Measurements from ENCODE around the gene MLLT6.

Gene MLLT6

DNA sequence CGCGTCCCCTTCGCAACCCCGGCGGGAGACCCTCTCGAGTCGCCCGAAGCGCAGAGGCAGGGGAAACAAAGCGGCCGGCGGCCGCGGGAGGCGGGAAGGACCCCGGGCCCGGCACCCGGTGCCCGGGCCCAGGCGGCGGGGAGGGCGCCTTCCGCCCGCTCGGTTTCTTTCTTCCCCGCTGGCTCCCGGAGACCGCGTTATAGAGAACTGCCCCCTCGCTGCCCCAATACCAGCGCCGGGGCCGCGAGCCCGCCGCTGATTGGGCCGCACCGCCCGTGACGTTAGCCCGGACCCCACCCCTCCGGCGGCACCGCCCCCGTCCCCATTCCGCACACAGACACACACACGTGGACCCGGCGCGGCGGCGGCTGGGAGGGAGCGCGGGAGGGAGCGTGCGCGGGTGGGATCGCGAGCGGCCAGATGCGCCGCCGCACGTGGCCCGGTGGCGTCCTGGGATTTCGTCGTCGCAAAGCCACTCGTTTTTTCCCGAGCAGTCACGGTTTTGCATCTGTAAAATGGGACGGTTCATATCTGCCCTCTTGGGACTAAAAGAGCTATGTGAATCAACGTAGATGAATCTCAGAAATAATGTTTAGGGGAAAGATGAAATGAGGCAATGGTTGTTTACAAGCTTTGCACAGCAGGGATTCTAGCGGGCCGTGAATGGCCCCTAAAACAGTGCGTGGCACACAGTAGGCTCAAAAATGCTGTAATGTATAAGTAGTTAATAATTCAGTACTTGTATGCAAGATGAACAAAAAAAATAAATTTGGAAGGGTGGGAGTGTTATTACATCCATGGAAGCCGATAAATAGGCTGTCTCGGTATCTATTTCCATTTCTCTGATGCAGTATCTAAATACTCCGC lies 30.1 kb upstream of the MLLT6 start, which contains the start of gene EPOP:
Gene EPOP, minus strand, starts transcription at position 209 of the 867 bp plus-strand sequence. CDS start 462 bp downstream, outside the sequence.
- DNase-seq (ENCODE audit: low spot score), result peak; percentile 96

DNA sequence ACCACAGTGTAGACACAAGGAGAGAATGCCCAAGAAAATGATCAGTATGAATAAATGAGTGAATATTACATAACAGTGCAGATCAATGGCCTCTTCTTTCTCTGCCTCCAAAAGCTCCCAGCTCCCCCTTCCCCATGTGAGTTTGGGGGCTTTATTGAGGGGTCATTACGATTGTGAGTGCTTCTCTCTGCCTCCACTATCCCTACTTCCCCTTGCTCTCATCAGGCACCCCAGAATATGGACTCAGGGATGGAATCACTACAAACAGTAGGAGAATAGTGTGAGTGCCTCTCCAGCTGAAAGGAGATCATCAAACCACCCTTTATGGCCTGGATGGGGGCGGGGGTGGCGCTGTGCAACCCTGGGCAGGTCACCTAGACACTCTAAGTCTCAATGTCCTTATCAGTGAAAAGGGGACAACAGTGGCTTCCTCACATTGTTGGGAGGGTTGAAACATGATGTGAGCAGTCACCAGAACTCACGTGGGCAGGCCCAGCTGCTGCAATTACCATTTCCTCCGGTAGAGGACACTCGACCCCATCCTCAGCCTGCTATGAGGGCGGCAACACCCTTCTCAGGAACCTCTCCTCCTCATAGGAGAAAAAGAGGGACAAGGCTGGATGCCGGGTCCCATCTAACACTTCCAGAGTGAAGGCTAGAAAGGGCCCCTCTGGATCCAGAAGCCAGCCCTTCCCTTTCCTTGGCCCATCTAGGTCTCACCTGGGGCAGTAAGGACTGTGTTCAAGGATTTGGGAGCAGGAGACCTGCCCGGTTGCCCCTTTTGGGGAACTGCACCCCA lies 28.2 kb upstream of the MLLT6 start:
- peak; percentile 94 for DNase-seq (ENCODE audit: low spot score)

DNA sequence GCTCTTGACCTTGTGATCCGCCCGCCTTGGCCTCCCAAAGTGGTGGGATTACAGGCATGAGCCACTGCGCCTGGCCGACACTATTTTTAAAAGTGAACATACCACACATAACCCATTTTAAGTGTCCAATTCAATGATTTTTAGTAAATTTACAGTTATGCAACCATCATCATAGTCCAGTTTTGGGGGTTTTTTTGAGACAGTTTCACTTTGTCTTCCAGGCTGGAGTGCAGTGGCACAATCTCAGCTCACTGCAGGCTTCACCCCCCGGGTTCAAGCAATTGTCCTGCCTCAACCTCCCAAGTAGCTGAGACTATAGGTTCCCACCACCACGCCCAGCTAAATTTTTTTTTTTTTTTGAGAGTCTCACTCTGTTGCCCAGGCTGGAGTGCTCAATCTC lies 27.3 kb upstream of the MLLT6 start:
- no peak for DNase-seq (ENCODE audit: low spot score)

DNA sequence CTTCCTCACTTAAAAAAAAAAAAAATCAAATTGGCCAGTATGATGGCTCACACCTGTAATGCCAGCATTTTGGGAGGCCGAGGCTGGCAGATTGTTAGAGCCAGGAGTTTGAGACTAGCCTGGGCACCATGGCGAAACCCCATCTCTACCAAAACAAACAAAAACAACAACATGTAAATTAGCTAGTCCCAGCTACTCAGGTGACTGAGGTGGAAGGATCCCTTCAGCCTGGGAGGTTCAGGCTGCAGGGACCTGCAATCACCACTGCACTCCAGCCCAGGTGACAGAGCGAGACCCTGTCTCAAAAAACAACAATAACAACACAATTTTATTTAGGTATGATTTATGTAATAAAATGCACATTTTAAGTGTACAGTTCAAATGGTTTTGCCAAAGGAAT lies 24.0 kb upstream of the MLLT6 start:
- no peak for DNase-seq (ENCODE audit: low spot score)

DNA sequence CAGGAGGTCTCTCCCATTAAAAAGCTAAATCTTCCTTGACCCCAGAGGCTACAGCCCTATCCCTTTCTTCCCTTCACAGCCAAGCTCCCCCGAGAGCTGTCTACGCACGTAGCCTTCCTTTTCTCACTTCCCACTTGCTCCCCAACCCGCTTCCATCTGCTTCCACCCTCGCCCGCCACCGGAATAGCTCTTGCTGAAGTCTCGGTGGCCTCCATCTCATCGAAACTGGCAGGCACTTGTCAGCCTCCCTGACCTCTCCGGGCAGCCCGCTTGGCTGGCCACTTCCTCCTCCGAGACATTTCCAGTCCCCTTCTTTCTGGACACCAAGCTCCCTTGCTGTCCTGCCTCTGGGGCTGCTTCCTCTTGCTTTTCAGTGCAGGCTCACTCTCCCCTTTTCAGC lies 19.6 kb upstream of the MLLT6 start:
- no peak for DNase-seq (ENCODE audit: low spot score)

DNA sequence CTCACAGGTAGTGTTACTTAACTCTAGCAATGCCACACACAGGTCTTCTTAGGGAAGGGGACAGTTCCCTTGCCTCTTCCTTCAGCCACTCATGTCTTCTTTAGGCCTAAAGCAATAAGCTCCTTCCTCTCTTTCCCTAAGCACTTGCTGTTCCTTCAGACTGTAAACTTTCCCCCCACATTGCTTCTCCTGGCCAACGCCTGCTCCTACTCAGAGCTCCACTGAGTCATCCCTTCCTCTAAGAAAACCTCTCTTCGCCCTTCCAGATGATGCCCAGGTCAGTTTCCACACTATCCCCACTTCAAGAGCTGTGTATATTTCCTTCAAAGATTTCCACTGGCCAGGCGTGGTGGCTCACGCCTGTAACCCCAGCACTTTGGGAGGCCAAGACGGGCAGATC lies 17.8 kb upstream of the MLLT6 start:
- DNase-seq (ENCODE audit: low spot score), result peak; percentile 63

DNA sequence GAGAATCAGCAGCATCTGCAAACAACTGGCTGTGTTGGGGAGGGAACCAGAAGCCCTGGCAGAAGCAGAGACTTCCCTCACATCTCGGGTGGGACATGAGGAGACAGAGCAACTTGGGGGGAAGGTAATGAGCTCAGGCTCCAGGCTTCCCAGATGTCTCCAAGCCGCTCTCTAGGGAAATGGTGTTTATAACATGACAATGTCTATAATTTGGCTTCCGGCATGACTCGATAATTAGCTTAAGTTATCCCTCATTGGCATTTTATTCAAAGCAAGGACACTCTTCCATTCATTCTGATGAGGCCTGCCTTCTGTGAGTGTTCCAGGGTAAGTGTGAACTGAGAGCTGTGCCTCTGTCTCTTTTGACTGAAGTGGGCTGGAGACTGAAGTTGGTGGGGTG lies 14.7 kb upstream of the MLLT6 start:
- no peak for DNase-seq (ENCODE audit: low spot score)

DNA sequence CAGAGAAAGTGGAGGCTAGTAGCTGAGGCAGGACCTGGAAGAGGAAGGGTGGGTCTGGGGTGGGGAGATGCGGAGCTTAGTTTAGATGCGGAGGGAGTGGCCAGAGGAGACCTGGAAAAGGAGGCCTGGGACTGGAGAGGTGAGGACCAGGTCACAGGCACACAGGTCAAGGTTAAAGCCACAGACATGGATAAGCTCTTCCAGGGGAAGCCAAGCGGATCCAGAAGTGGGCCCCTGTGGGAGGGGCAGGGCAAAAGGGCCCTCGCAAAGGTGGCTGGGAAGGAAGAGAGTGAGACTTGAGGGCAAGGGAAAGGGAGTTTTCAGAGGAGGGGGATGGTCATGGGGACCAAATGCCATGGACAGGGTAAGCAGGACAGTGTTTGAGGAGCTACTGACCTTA lies 13.9 kb upstream of the MLLT6 start:
- DNase-seq (ENCODE audit: low spot score), result no peak

DNA sequence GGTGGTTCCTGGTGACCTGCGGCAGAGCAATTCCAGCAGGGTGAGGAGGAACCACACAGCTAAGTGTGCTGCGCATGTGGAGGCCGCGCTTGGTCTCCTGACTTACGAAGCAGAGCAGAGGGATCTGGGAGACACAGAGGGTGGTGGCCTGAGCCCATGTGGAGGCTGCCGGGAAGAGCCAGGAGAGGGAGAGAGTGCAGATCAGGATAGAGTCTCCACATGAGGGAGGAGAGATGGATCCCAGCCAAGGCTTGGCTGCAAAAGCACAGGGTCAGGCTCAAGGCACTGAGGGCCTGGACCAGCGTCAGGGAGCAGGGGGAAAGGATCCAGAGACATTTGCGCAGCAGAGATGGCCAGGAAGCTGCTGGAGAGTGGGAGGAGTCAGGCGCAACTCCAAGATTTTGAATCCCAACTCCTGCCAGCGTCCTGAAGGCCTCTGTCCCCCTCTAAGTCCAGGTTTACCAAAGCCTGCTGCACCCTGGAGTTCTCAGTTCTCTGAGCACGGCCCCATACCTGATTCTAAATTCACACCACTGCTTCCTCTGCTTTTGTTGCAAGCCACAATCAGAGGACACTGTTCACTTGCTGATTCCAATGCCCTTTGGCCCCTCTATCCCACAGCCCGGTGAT lies 11.3 kb upstream of the MLLT6 start:
- DNase-seq (ENCODE audit: low spot score), result peak; percentile 75

DNA sequence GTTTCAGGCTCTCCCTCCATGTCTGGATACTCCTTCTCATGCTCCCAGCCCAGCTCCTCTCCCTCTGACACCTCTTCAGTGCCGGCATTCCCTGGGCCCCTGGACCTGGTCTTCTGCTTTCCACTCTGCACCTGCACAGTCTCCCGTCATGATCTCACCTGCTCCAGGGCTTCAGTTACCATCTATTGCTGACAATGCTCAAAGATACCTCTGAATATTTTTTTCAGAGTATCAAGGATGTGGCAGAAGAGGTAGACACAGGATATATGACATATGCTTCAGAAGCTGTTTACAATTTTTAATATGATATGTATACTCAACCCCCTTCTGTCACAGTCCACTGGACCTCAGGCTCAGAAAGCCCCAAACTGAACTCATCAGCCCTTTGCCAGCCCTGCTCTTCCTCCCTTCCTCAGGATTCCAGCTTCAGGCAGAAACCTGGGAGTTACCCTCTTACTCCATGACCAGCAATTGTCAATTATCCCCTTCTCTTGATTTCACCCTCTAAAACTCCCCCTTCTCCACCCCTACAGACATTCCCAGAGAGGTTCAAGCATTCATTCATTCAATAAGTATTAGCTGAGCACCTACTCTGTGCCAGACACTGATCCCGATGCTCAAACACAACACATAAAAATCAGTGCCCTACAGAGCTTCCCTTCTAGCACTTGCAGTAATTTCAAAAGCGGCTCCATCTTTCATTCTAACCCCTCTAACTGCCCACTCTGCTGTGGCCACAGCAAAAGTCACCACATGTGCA lies 7.8 kb upstream of the MLLT6 start:
- no peak for DNase-seq (ENCODE audit: low spot score)

DNA sequence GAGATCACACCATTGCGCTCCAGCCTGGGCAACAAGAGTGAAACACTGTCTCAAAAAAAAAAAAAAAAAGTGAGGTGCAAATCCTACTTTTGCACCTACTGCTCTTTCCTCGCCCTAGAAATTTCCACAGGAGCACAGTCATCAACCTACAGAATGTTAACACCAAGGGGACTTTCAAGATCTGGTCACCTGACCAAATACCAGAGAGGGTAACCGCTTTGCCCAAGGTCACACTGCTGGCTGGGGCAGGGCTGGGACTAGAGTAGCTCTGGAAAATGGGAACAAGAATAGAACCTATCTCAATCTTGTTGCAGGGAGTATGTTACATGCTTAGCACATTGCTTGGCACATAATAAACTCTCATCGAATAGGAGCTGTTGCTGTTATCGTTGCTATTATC lies 6.3 kb upstream of the MLLT6 start:
- no peak for DNase-seq (ENCODE audit: low spot score)

DNA sequence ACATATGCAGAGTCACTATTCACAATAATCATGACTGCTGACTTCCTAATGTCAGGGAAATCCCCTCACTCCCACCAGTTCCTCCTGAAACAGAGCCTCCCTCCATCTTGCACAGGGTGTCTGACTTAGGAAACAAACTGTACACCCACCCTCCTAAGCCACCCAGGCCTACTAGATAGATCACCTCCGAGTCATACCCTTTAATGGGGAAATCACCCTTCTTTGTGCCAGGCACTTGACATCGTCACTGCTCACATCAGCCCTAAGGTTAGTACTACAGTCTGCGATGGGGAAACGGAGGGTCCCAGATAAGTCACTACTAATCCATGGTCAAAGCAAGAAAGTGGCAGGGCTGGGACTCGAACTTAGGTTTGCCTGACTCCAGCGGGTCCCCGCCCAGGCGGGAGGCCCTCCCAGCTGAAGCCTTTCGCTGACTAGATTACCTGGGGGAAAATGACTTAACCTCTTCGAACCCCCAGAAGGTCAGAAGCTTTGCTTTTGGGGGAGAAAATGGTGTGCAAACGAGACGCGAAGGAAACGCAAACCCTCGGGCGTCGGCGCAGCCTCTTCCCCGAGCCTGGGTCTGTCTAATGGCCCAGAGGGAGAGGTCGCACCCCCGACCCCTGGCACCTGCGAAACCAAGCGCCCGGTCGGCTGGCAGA lies 3.4 kb upstream of the MLLT6 start:
- DNase-seq (ENCODE audit: low spot score), result peak; percentile 43

DNA sequence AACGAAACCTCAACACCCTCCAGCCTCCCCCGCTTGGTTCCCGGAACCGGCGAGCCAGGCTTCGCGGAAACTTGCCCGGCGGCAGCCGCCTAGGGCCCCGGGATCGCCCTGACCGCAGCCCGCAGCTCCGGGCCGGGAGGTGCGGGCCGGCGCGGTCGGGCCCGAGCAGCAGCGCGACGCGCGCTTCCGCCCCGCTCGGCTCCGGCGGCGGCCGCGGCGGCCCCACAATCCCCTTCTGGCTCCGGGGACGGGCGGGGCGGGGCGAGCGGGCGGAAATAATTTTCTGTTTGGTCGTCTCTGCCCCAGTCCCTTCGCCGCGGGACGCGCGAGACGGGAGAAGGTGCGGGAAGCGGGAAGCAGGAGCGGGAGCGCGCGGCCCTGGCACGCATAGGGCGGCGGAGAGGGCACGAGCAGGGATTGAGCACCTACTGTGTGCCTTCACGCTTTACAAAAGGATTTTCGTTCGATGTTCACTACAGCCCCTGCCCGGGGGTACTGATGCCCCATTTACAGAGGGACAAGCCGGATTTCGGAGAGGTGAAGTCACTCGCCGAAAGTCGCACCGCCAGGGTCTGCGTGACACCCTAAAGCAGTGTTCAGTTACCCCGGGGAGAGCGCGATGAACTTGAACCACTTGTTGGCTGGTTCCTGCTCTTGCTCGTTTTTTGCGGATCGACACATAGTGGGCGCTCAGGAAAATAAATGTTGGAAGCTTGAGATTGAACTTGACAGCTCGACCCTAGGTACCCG lies 2.7 kb upstream of the MLLT6 start:
- DNase-seq (ENCODE audit: low spot score), result peak; percentile 92

DNA sequence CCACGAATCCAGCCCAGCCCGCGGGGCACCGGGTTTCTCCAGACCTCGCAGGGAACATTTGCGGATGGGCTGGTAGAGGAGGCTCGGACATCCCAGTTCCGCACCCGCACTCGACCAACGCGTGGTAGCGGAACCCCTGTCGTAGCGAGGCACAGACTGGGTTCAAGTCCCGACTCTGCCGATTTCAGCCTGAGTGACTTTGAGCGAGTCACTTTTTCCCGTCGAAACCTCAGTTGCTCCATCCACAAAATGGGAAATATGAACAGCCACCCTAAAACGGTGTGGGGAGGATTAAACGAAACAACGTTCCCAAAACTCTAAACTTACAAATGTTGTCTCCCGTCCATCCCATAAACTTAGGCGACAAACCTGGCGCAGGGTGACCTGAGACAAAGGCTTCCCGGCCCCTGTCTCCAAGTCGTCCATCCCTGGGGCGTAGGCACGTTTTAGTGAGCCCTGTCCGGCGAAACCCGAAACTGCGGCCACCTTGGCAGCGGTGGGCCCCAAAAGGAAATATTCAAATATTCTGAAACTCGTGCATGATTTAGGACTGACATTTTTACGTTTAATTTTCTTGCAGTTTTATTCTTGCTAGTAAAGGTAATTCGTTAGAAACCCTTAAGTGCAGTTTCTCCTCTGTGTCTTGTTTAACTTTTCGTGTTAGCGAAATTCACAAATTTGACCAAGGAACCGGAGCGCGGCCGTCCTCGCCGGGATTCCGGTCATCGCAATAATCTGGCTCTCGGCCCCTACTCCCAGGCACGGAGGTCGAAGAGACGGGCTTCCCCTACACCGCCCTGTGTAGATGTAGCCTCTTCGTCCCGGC lies 1.9 kb upstream of the MLLT6 start:
- DNase-seq (ENCODE audit: low spot score), result no peak

DNA sequence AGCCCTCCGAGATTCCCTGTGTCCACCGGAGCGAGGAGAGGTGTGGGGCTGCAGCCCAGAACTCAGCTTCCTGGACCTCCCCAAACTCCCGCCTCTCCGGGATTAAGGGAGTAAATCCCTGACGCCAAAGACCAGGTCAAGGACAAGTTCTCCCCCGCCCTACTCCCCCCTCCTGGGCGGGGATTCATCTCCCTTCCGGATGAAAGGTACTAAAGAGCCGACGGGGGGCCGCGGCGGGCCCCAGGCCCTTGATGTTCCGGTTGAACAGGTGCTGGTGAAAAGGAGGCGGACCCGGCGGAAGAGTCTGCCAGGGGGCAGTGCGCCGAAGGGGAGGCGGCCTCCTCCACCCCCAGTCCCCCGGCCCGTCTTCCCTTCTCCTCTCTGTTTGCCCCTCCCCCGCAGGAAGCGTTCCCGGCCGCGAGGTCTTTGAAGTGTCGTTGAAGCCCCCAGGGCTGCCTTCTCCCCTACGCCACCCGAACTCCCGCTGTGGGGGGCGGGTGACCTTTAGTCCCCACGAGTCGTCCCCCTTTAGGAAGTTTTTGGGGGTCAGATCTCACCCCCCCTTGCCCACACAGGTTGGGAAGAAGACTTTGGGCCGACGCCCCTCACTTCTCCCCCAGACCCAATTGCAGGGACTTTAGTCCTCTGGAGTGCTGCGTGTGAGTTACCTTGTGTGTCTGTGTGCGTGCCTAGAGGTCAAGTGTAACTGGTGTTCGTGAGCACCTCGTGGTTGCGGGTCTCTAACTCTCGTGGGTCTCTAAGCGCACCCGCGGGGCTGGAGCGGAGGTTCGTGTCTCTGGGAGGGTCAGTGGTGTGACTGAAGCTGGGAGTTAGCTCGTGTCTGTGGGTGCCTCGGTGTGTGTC lies 1.1 kb upstream of the MLLT6 start:
- peak; percentile 44 for DNase-seq (ENCODE audit: low spot score)

DNA sequence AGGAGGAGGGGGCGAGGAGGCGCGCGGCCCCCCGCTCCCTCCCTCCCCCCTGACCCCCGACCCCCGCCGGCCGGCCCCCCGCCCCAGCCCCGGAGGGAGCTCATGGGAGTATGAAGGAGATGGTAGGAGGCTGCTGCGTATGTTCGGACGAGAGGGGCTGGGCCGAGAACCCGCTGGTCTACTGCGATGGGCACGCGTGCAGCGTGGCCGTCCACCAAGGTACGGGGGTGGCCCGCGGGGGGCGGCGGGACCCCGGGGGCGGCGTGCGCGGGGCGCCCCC lies 390 bp downstream of the MLLT6 start:
- DNase-seq (ENCODE audit: low spot score), result peak; percentile 30

DNA sequence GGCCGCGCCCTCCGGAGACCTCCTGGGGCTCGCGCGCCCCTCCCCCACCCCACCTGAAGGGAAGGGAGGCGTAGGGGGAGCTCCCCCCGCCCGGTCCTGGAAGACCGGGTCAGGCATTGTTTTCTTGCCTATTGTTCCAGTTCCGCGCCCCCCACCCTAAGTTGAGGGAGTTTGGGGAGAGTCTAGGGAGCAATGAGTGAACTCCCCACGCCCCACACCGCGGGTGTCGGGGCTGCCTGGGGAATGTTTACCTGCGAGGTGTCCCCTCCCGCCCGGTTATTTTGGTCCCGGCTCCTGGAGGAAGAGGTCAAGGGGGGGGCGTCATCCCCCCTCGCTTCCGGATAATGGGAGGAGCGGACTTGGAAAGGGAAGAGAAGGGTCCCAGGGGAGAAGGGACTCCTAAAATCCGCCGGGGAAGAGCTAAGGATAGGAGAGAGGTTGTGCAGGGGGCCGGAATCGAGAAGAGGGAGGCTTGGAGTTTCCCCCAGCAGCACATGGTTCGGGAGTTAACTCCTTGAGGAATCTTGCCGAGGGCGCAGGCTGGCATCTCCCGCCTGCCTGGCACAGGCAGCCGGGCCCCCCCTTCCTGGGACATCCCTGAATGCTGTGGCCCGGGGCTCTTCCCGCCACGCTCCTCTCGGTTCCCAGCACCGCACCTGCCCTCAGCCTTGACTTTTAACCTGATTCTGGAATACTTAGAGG lies 881 bp downstream of the MLLT6 start:
- peak; percentile 43 for DNase-seq (ENCODE audit: low spot score)

DNA sequence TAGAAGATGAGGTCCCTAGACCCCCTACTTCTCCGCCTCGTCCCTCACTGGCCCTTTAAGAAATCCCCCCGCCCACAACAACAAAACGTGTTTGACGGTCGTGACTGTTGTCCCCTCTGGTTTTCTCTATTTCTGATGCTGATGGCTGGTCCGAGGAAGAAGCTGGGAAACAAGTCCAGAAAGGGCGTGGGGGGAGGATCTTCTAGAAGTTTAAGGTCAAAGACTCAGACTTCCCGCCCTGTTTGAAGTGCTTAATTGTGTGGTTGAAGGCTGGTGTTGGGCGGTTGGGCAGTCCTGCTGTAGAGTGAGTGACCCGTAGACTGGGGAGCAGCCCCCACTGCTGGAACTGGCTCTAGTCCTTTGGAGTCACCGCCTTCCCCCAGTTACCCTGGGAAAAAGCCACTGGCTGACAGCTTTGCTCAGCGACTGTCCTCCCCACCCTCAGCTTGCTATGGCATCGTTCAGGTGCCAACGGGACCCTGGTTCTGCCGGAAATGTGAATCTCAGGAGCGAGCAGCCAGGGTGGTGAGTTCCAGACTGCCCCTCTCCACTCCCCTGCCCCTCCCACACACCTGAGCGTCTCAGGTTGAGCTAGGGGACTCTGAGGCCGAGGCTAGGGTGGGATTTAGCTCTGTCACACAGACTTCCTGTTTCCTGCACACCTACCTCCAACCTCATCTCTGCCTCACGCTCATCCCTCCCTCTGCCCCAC lies 1.6 kb downstream of the MLLT6 start:
- DNase-seq (ENCODE audit: low spot score), result peak; percentile 43

Measured in AG20443 (cell line).